ENCODE measurements around the gene MORC4. TPM values are rescaled to one million over a fixed set of nuclear protein-coding genes. Genes with fewer than 3 reads are reported as not detected.

Gene MORC4
- total RNA-seq, 1 donor from 2014 or later = 50.6 TPM

GRCh38 chrX:106952988-106953387 lies 47.0 kb downstream of the MORC4 start:
- peak; percentile 2 for DNase-seq (ENCODE audit: low spot score)

DNA sequence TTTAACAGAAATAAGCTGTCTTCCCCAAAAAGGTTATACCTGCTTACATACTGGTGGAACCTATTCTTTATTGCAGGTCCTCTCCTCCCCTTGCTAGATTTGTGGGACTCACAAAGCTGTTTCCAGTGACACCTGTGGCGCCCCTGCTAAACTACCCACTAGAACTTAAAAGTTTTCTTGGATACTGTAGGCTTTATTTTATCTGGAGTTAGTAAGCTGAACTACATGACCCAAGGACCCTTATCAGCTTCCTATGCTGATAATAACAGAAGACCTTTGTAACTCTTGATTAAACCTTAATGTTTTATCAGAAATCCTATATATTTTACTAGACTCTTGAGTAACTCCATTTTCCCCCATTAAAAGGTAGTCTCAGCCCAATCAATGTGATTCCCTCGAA lies 47.5 kb downstream of the MORC4 start:
- no peak for DNase-seq (ENCODE audit: low spot score)

- DNase-seq (ENCODE audit: low spot score) = no peak
Measured at GRCh38 chrX:106952089-106952488, 47.9 kb downstream of the MORC4 start.

DNA sequence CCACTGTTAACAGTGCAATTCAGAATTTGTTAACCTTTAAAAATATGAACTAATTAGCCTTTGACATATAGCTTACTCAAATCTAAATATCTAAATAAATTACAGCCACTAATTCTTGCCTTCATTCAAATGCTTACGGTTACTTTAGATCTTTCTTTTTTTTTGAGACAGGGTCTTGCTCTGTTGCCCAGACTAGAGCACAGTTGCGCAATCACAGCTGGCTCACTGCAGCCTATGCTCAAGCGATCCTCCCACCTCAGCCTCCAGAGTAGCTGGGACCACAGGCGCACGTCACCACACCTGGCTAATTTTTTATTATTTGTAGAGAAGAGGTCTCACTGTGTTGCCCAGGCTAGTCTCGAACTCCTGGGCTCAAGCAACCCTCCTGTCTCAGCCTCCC lies 48.8 kb downstream of the MORC4 start:
- DNase-seq (ENCODE audit: low spot score) = no peak

GRCh38 chrX:106950381-106950780 lies 49.6 kb downstream of the MORC4 start:
- no peak for DNase-seq (ENCODE audit: low spot score)

GRCh38 chrX:106949366-106949765 lies 50.6 kb downstream of the MORC4 start:
- no peak for DNase-seq (ENCODE audit: low spot score)

GRCh38 chrX:106948641-106949040 lies 51.4 kb downstream of the MORC4 start:
- no peak for DNase-seq (ENCODE audit: low spot score)

DNA sequence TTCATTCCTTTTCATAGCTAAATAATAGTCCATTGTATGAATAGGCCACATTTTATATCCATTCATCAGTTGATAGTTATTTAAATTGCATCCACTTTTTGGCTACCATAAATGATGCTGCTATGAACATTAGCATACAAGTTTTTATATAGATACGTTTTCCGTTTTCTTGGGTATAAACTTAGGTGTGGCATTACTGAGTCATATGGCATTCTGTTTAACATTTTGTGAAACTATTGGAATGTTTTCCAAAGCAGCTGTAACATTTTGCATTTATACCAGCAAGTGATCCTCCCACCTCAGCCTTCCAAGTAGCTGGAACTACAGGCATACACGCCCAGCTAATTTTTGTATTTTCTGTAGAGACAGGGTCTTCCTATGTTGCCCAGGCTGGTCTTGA lies 53.5 kb downstream of the MORC4 start:
- no peak for DNase-seq (ENCODE audit: low spot score)

DNA sequence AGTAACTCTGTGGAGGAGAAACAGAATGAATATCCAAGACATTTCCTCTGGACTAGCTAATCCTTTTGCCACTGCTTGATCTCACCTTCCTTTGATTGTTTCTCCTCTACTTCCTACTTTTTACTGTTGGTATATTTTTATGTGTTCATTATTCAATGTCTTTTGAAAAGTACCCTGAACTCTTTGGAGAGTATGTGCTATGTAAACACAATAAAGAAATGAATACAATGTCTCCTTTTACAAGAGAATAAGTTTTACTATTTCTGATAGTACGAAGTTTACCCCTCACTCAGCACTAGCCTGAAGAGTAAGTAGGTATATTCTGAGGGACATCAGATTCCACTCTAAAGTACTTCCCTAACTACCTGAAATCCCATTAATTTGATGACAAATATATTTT lies 59.9 kb downstream of the MORC4 start:
- DNase-seq (ENCODE audit: low spot score) = no peak

DNA sequence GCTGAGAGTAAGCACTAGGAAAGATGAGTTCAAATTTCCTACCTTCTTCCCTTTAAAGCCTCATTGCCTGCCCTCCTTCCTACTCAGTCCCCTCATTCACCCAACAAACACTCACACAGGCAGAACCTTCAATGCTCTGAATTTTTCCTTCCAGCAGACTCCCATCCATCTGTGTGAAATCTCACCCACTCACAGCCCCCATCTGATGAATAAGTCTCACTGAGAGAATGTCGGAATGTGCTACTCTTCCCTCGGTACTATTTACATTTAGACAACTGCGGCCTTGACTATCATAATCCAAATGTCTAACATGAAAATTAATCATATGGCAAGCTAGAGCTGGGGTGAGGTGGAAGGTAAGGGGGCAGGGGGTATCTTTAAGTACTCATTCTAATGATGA lies 60.4 kb downstream of the MORC4 start:
- DNase-seq (ENCODE audit: low spot score) = no peak

GRCh38 chrX:106936246-106936645 lies 63.8 kb downstream of the MORC4 start:
- no peak for DNase-seq (ENCODE audit: low spot score)

DNA sequence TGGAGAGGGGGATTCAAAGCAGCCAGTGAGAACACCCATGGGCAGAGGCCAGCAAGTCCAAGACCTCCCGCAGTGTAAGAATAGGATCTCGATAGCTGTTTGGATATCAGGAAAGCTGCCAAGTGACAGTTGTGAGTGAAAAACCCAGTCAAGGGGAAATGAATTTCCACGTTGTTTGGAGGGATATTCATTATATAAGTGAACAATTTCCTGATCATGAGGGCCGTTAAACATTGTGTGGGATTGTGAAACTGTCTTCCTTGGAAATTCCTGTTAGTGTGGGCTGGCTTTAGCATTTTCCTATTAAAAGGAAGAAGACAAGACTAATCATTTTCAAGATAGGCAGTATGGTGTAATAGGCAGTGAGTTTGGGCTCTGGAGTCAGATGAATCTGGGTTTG lies 64.8 kb downstream of the MORC4 start:
- no peak for DNase-seq (ENCODE audit: low spot score)

GRCh38 chrX:106933538-106933961 lies 66.5 kb downstream of the MORC4 start:
- peak; percentile 41 for DNase-seq (ENCODE audit: low spot score)

DNA sequence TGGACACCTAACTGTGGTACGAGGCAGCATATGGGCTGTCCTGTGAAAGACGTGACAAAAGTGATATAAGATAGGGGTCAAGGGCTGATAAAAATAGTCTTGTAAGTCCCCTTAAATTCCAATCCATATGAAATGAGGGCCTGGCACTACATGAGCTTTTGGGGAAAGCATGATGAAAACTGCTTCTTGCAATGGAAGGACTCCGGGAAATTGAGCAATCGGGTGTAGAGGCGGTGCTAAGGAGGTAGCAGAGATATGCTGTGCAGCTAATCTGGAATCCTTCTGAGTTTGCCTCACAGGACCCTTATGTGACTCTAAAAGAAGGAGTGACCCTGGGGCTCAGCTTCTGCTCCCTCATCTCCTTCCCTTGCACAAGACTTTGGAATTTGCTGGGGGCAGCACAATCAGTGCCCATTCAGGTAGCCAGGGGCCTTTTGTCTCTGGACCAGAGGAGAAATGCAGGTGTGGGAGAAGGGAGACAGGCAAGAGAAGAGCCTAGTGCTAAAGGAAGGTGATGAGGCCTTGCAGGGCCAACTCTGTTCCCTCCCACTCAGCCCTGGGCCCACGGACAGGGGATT lies 67.0 kb downstream of the MORC4 start:
- DNase-seq (ENCODE audit: low spot score) = peak; percentile 8

- no peak for DNase-seq (ENCODE audit: low spot score)
Measured at GRCh38 chrX:106932492-106932923, 67.5 kb downstream of the MORC4 start.

GRCh38 chrX:106931831-106932491 lies 68.1 kb downstream of the MORC4 start:
- no peak for DNase-seq (ENCODE audit: low spot score)

DNA sequence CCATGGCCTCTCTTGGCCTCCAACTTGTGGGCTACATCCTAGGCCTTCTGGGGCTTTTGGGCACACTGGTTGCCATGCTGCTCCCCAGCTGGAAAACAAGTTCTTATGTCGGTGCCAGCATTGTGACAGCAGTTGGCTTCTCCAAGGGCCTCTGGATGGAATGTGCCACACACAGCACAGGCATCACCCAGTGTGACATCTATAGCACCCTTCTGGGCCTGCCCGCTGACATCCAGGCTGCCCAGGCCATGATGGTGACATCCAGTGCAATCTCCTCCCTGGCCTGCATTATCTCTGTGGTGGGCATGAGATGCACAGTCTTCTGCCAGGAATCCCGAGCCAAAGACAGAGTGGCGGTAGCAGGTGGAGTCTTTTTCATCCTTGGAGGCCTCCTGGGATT lies 71.8 kb downstream of the MORC4 start:
- no peak for DNase-seq (ENCODE audit: low spot score)

GRCh38 chrX:106927700-106928099 lies 72.3 kb downstream of the MORC4 start:
- no peak for DNase-seq (ENCODE audit: low spot score)

DNA sequence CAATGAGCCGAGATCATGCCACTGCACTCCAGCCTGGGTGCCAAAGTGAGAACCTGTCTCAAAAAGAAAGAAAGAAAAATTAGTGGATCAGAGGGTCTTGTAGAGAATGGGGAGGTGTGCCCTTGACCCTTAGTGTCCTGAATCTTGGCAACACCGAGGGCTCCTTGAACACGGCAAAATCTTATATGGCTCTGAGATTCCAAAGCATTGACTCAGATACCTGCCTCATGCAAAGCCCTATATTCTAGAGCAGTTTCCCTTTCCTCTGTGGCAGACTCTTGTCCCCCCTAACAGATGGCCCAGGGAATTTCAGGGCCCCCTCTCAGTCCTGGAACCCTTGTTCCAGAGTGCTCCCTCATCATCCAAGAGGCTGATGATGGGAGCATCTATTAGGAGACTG lies 73.0 kb downstream of the MORC4 start:
- no peak for DNase-seq (ENCODE audit: low spot score)

GRCh38 chrX:106921637-106922036 lies 78.4 kb downstream of the MORC4 start:
- DNase-seq (ENCODE audit: low spot score) = no peak

- DNase-seq (ENCODE audit: low spot score) = no peak
Measured at GRCh38 chrX:106919932-106920452, 80.0 kb downstream of the MORC4 start, which contains the start of gene CLDN2. Gene CLDN2 (plus strand): TSS chrX:106920402. CDS start chrX:106928229, 7,827 bp downstream.

- no peak for DNase-seq (ENCODE audit: low spot score)
Measured at GRCh38 chrX:106917830-106918500, 82.0 kb downstream of the MORC4 start.

DNA sequence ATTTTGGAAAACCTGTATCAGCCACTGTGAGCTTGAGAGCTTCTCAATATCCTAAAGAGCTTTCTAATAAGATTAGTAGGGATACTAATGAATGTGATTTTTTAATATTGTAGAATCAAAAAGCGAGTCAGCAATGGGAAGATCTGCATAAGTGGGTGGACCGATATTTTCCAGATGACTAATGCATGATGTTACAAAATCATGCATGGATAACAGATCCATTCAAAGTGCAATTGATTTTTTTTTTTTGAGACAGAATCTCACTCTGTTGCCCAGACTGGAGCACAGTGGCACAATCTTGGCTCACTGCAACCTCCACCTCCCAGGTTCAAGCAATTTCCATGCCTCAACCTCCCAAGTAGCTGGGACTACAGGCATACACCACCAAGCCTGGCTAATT lies 87.1 kb downstream of the MORC4 start:
- no peak for DNase-seq (ENCODE audit: low spot score)
